H9 (cell line): ENCODE results near the gene PRIMPOL. TPM values are rescaled to one million over a fixed set of nuclear protein-coding genes. Genes with fewer than 3 reads are reported as not detected.
"Not testable (repeated sequence)": the region's sequence is repeated elsewhere in the genome, so short reads cannot be mapped to it uniquely, and the experiment has no call there.

ENCODE experiments used
- DNase-seq: peaks from one replicate; pipeline ENCODE4 v3.0.0-alpha.2; 2017
- H2AFZ ChIP-seq: one replicate; pipeline ENCODE4 v1.6.1; 2013; ENCODE audit warnings: mild to moderate bottlenecking, low read length, control low read depth, moderate library complexity
- H2AK5ac ChIP-seq: 2 replicates; pipeline ENCODE4 v1.6.1; 2013; ENCODE audit warnings: low read length, control low read depth, mixed read lengths; ENCODE audit not compliant: insufficient read length
- H2BK120ac ChIP-seq: one replicate; pipeline ENCODE4 v1.6.1; 2013; ENCODE audit warnings: low read depth, mild to moderate bottlenecking, low read length, control low read depth, inconsistent platforms; ENCODE audit not compliant: poor library complexity, severe bottlenecking
- H2BK12ac ChIP-seq: 2 replicates; pipeline ENCODE4 v1.6.1; 2013; ENCODE audit warnings: low read length, control low read depth, mixed read lengths, low read depth; ENCODE audit not compliant: insufficient read length
- H2BK15ac ChIP-seq: 2 replicates; pipeline ENCODE4 v1.6.1; 2013; ENCODE audit warnings: low read depth, low read length, control low read depth
- H2BK20ac ChIP-seq: one replicate; pipeline ENCODE4 v1.6.1; 2013; ENCODE audit warnings: low read depth, mild to moderate bottlenecking, low read length, control low read depth, inconsistent platforms; ENCODE audit not compliant: poor library complexity, severe bottlenecking
- H2BK5ac ChIP-seq: 2 replicates; pipeline ENCODE4 v1.6.1; 2013; ENCODE audit warnings: low read length, control low read depth, mixed read lengths; ENCODE audit not compliant: insufficient read length
- H3K14ac ChIP-seq: 2 replicates; pipeline ENCODE4 v1.6.1; 2013; ENCODE audit warnings: low read length, control low read depth; ENCODE audit not compliant: insufficient read depth
- H3K18ac ChIP-seq: 2 replicates; pipeline ENCODE4 v1.6.1; 2013; ENCODE audit warnings: low read depth, mild to moderate bottlenecking, mixed read lengths, low read length, control low read depth; ENCODE audit not compliant: insufficient read length
- H3K23ac ChIP-seq: 2 replicates; pipeline ENCODE4 v1.6.1; 2013; ENCODE audit warnings: low read length, control low read depth, mixed read lengths, low read depth; ENCODE audit not compliant: insufficient read length
- H3K23me2 ChIP-seq: 2 replicates; pipeline ENCODE4 v1.6.1; 2013; ENCODE audit warnings: low read depth, mild to moderate bottlenecking, mixed read lengths, low read length, control low read depth; ENCODE audit not compliant: insufficient read length, poor library complexity, severe bottlenecking
- H3K27ac ChIP-seq: 2 replicates; pipeline ENCODE4 v1.5.1; 2013; ENCODE audit warnings: low read length, control low read depth, mixed read lengths, low read depth; ENCODE audit not compliant: insufficient read length
- H3K27me3 ChIP-seq: 2 replicates; pipeline ENCODE4 v1.6.1; 2013; ENCODE audit warnings: low read length, control low read depth, inconsistent platforms; ENCODE audit not compliant: insufficient read depth
- H3K4ac ChIP-seq: 2 replicates; pipeline ENCODE4 v1.6.1; 2013; ENCODE audit warnings: low read depth, mild to moderate bottlenecking, control low read depth, inconsistent platforms, low read length, moderate library complexity
- H3K4me1 ChIP-seq: 2 replicates; pipeline ENCODE4 v1.6.1; 2013; ENCODE audit warnings: low read length, control low read depth, inconsistent platforms; ENCODE audit not compliant: insufficient read depth
- H3K4me2 ChIP-seq: 2 replicates; pipeline ENCODE4 v1.6.1; 2013; ENCODE audit warnings: low read length, control low read depth, mixed read lengths; ENCODE audit not compliant: insufficient read length, insufficient read depth
- H3K56ac ChIP-seq: 2 replicates; pipeline ENCODE4 v1.6.1; 2013; ENCODE audit warnings: low read depth, mild to moderate bottlenecking, mixed read lengths, low read length, control low read depth; ENCODE audit not compliant: insufficient read length
- H3K79me1 ChIP-seq: 2 replicates; pipeline ENCODE4 v1.6.1; 2013; ENCODE audit warnings: low read depth, mild to moderate bottlenecking, moderate library complexity, low read length, control low read depth, inconsistent platforms; ENCODE audit not compliant: insufficient read depth, poor library complexity, severe bottlenecking
- H3K79me2 ChIP-seq: 2 replicates; pipeline ENCODE4 v1.6.1; 2013; ENCODE audit warnings: low read length, control low read depth, inconsistent platforms; ENCODE audit not compliant: insufficient read depth
- H3K9ac ChIP-seq: 2 replicates; pipeline ENCODE4 v1.6.1; 2013; ENCODE audit warnings: low read length, control low read depth, mixed read lengths; ENCODE audit not compliant: insufficient read length; ENCODE audit errors: extremely low read depth
- H3K9me3 ChIP-seq: one replicate; pipeline ENCODE4 v1.6.1; 2013; ENCODE audit warnings: low read depth, low read length, inconsistent platforms; ENCODE audit not compliant: control insufficient read depth
- H3T11ph ChIP-seq: one replicate; pipeline ENCODE4 v1.6.1; 2013; ENCODE audit warnings: mild to moderate bottlenecking, low read length, control low read depth, inconsistent platforms
- H4K20me1 ChIP-seq: one replicate; pipeline ENCODE4 v1.6.1; 2013; ENCODE audit not compliant: control insufficient read depth, insufficient read length, insufficient read depth
- H4K5ac ChIP-seq: 2 replicates; pipeline ENCODE4 v1.6.1; 2013; ENCODE audit warnings: low read depth, mild to moderate bottlenecking, mixed read lengths, low read length, control low read depth; ENCODE audit not compliant: insufficient read length
- H4K8ac ChIP-seq: replicated peaks from 2 replicates; pipeline ENCODE4 v1.6.1; 2013; ENCODE audit warnings: low read length, control low read depth, mixed read lengths, low read depth; ENCODE audit not compliant: insufficient read length
- H4K91ac ChIP-seq: 2 replicates; pipeline ENCODE4 v1.6.1; 2013; ENCODE audit warnings: low read depth, mild to moderate bottlenecking, moderate library complexity, mixed read lengths, low read length, control low read depth; ENCODE audit not compliant: insufficient read length
- H3K27ac Mint-ChIP-seq, 3 experiments: 2 replicates in 2 of 3; 3 replicates in 1 of 3; pipeline ENCODE4 v1.8.0; 2020 to 2021; ENCODE audit warnings: mixed read lengths in 3 of 3, mild to moderate bottlenecking in 1 of 3, moderate library complexity in 1 of 3
- H3K27me3 Mint-ChIP-seq: 2 replicates; pipeline ENCODE4 v1.8.0; 2021; ENCODE audit warnings: low read depth, mild to moderate bottlenecking, moderate library complexity, mixed read lengths
- H3K36me3 Mint-ChIP-seq, 3 experiments: 2 replicates in 2 of 3; 3 replicates in 1 of 3; pipeline ENCODE4 v1.8.0; 2020 to 2021; ENCODE audit warnings: low read depth in 3 of 3, mixed read lengths in 3 of 3; ENCODE audit not compliant: insufficient read depth in 1 of 3
- H3K4me1 Mint-ChIP-seq, 2 experiments: 2 replicates each; pipeline ENCODE4 v1.8.0; 2020; ENCODE audit warnings: mixed read lengths in 2 of 2
- H3K4me3 Mint-ChIP-seq, 2 experiments: 2 replicates in 1 of 2; 3 replicates in 1 of 2; pipeline ENCODE4 v1.8.0; 2020 to 2021; ENCODE audit warnings: mild to moderate bottlenecking in 2 of 2, mixed read lengths in 2 of 2, moderate library complexity in 1 of 2
- H3K9me3 Mint-ChIP-seq, 2 experiments: 2 replicates in 1 of 2; 3 replicates in 1 of 2; pipeline ENCODE4 v1.8.0; 2020; ENCODE audit warnings: mild to moderate bottlenecking in 2 of 2, mixed read lengths in 2 of 2, moderate library complexity in 1 of 2
- CTCF ChIP-seq: fragments of 200-600 bp; sonication (generic); conservative IDR thresholded peaks from 3 replicates; pipeline ENCODE4 v1.8.0; 2021; ENCODE audit warnings: antibody characterized with exemption, mild to moderate bottlenecking
- WGBS: extraction: QIAGEN DNeasy Blood & Tissue Kit; methylation state at CpG from one replicate; pipeline ENCODE4 v1.1.7; 2013; ENCODE audit warnings: missing lambda C conversion rate, low lambda C conversion rate, mixed read lengths; ENCODE audit not compliant: insufficient read length; ENCODE audit errors: extremely low coverage; 5-methylcytosine and 5-hydroxymethylcytosine counted together
- long read RNA-seq: library from polyadenylated mRNA; unstranded; transcript quantifications from one replicate; pipeline ENCODE4 v2.0.0, GENCODE V29; 2020
- total RNA-seq: library from RNA; stranded (reverse); gene quantifications from 2 replicates; pipeline ENCODE4 v1.2.1, GENCODE V29; 2021

Gene PRIMPOL, protein sequence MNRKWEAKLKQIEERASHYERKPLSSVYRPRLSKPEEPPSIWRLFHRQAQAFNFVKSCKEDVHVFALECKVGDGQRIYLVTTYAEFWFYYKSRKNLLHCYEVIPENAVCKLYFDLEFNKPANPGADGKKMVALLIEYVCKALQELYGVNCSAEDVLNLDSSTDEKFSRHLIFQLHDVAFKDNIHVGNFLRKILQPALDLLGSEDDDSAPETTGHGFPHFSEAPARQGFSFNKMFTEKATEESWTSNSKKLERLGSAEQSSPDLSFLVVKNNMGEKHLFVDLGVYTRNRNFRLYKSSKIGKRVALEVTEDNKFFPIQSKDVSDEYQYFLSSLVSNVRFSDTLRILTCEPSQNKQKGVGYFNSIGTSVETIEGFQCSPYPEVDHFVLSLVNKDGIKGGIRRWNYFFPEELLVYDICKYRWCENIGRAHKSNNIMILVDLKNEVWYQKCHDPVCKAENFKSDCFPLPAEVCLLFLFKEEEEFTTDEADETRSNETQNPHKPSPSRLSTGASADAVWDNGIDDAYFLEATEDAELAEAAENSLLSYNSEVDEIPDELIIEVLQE
- 4.9 and 6.3 TPM in 2 replicates for total RNA-seq
- long read RNA-seq, transcript PRIMPOL-201 (14 exons, 2,289 nt) = major isoform, 8 of 30 reads
- long read RNA-seq, partial matches to known transcripts = 2 of 30 reads
- long read RNA-seq, other reads (novel, unspliced or antisense) = 15 of 30 reads

DNA sequence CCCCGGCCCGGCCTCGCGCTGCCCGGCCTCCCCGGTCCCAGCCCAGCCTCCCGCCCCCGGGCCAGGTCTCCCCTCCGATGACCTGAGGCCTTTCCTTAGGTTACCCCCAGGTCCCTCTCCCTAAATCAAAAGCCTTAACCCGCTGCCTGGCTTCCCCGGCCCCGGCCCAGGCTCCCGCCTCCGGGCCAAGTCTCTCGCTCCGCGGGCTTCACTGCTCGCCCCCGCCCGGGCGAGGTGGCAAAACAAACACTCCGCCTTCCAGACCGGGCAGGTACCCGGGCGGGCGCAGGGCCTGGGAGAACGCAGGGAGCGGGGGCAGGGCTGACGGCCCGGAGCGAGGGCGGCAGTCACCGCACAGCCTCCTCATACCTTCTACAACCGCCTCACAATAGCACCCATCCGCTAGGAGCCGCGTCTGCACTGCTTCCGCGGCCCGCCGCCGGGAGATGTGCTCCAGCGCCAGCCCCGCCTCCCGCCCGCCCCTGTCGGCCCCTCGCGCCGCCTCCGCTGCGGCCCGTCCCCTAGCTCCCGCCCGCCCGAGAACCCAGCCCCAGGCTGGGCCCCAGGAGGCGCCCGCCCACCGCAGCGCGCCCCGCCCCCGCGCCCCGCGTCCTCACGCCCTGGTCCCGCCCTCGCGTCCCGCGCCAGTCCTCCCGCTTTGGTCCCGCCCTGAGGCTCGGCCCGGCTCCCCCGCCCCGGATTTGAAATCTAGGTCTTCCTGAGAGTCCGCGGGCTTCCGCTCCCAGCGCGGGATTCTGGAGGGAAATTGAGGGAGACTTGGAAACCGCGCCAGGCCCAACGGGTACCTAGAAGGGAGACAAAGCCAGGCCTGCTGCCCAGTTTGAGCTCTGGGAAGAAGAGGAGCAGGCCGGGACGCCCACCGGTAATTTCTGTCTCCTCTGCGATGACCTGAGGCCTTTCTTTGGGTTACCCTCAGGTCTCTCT, at the start of gene PRIMPOL, which contains the start of gene CASP3:
PRIMPOL (plus strand) TSS at position 713 of the 945 bp plus-strand sequence. CDS start 7,403 bp downstream, outside the sequence.
CASP3 (minus strand) TSS at position 422 of the 945 bp plus-strand sequence. CDS start 10,994 bp downstream, outside the sequence.
- Histone ChIP-seq H2BK120ac (no peak within 1 kb of the TSS), H3K27ac (no peak within 1 kb of the TSS), H2BK5ac (no peak within 1 kb of the TSS), H2BK12ac (no peak within 1 kb of the TSS), H3K27me3 (no peaks in the 10 kb centered on the region), H3K23me2 (peaks cover 13% of the 10 kb centered on the region), H2BK20ac (no peak within 1 kb of the TSS), H3K14ac (peak within 1 kb of the TSS; percentile 81), H4K8ac (no peak within 1 kb of the TSS), H3K9me3 (no peaks in the 10 kb centered on the region), H3K9ac (peak within 1 kb of the TSS; percentile 80), H3K79me1 (no peaks in the 10 kb centered on the region), H2AK5ac (no peak within 1 kb of the TSS), H3K4me2 (peak within 1 kb of the TSS; percentile 89), H3K4ac (no peak within 1 kb of the TSS; the same call in 1 of the 2 replicates), H3K18ac (peak within 1 kb of the TSS; percentile 69), H3K56ac (no peak within 1 kb of the TSS), H4K20me1 (no peaks in the 10 kb centered on the region), H3K23ac (no peak within 1 kb of the TSS), H2BK15ac (no peak within 1 kb of the TSS), H3K79me2 (peaks cover 28% of the 10 kb centered on the region), H4K5ac (no peak within 1 kb of the TSS), H3K4me1 (peaks cover 14% of the 10 kb centered on the region), H3T11ph (no peak within 1 kb of the TSS), H4K91ac (no peak within 1 kb of the TSS), H2AFZ (peak within 1 kb of the TSS; percentile 2)
- peak; percentile 97 for DNase-seq
- H3K4me3 Mint-ChIP-seq = peak within 1 kb of the TSS; percentile 83 to 87
- H3K36me3 Mint-ChIP-seq = peaks cover 2 to 21% (median 15%) of the 10 kb centered on the region in 3 experiments; a peak in 5 of 7 replicates
- TF ChIP-seq CTCF = peak; percentile 25; the same call in 1 of the 3 replicates
- no peaks in the 10 kb centered on the region for H3K9me3 Mint-ChIP-seq
- no peaks in the 10 kb centered on the region for H3K27me3 Mint-ChIP-seq
- H3K27ac Mint-ChIP-seq = peak within 1 kb of the TSS; percentile 93 to 99 (median 97)
- WGBS = no CpG with 5 or more reads among the region's 90 CpGs
- peaks cover 56 to 59% of the 10 kb centered on the region in 2 experiments for H3K4me1 Mint-ChIP-seq

- H3K79me2 ChIP-seq, H3K27me3 ChIP-seq, H3K4me1 Mint-ChIP-seq, H3K9me3 ChIP-seq, H3K4me3 Mint-ChIP-seq, H3K27ac ChIP-seq, H2AK5ac ChIP-seq, H2BK20ac ChIP-seq, H3K4ac ChIP-seq, H3K23ac ChIP-seq, H3K14ac ChIP-seq, DNase-seq, H3K18ac ChIP-seq, H2BK120ac ChIP-seq, H3K27ac Mint-ChIP-seq, H2BK5ac ChIP-seq, H3T11ph ChIP-seq, H2AFZ ChIP-seq, H4K5ac ChIP-seq, H3K9ac ChIP-seq, H2BK12ac ChIP-seq, H4K8ac ChIP-seq, H3K56ac ChIP-seq, H3K79me1 ChIP-seq, H2BK15ac ChIP-seq, H4K20me1 ChIP-seq, H3K4me1 ChIP-seq, H3K23me2 ChIP-seq, H3K27me3 Mint-ChIP-seq, H3K4me2 ChIP-seq, H4K91ac ChIP-seq: not testable (repeated sequence)
- no CpG with 5 or more reads among the region's 8 CpGs for WGBS
- H3K36me3 Mint-ChIP-seq = peaks cover 17 to 30% (median 26%) of the 10 kb centered on the region in 3 experiments
- H3K9me3 Mint-ChIP-seq = peaks cover 30 to 36% of the 10 kb centered on the region in 2 experiments
Observed at GRCh38 chr4:184600982-184601381, 48.6 kb upstream of the PRIMPOL start.
